ENCODE measurements around the gene RUNX1. TPM values are rescaled to one million over a fixed set of nuclear protein-coding genes. Genes with fewer than 3 reads are reported as not detected.

The RUNX1 gene
- total RNA-seq, 1 experiment from 2014 or later = 55.2 TPM

DNA sequence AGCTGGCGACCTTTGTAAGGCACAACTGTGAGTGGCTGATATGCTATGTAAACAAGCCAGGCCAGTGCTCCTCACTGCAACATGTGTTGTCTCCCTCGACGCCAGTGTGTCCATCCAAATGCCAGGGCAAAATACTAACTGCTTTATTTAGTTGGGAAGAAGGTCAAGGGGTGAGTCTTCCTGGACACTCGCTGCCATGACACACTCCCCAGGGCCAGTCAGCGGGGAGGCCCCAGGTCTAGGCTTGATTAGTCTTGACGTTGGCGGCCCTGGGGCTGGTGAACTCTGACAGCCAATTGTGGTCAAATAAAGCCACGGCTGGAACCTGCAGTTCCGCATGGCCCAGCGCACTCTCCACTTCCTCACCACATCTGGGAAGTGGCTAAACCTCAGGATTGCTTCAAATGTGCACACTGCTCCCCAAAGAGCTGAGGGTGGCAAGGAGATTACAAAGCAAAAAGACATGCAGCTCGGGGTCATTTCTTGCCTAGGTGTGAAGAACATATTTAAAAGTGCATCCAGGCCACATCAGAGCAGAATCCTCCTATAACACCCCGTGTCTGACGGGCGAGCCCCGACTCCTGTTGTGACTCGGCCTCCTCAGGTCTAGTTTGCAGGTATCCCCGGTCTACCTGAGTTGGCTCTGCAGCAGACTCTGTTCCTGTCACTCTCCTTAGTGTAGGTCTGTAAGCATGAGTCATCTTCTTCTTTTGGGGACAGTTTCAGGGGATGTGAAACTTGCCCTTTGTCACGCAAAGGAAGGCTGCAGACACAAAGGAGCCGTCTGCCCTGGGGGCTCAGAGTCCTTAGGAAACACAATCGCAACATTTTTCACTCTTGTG is 183.5 kb downstream of the RUNX1 start:
- intact Hi-C loops (cut with micrococcal nuclease) = loop anchor here (2.0 kb wide), 1 partner anchor 13 kb away; no protein-coding TSS in a partner anchor

DNA sequence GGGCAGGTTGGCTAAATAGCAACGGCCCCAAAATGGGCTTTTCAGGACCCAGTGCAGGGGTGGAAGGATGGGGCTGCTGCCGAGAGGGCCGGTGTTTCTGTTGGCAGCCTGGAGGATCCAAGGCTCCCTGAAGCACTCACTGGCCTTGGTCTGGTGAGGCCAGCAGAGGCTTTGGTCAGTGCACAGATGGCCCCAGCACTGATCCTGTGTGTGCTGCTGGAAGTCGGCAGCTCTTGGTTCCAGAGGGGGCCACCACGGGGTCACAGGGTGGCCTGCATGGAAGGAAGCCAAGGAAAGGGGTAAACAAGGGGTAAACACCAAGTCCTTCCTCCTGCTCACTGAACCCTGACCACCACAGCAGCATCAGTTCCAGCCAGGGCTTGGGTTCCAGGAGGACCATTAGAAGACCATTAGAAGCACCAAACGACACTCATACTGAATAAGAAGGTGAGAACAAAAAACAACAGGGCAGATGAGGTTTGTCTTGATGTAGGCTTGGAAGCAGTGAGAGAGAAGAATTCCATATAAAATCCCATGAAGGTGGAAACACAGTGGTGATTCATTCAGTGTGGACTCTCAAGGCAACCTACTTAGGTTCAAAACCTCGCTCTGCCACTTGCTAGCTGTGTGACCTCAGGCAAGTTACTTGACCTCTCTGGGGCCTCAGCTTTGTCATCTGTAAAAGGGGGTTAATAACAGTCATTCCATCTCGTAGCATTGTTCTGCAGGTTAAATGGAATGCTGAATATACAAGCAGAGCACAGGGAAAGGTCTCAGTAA is 184.5 kb downstream of the RUNX1 start:
- BruUV-seq (replicated peaks) = TSS peak; percentile 92
- peaks cover 50% of the 10 kb centered on the region for H3K4me1 ChIP-seq (ENCODE audit: insufficient read depth, low read length)

More for the DNA sequence above, 183.5 kb downstream of the RUNX1 start:
- no TSS peak for BruUV-seq (replicated peaks)
- Histone ChIP-seq H3F3A (ENCODE audit: low read length, unreplicated experiment) (no peaks in the 10 kb centered on the region), H3K4me3 (ENCODE audit: low read length) (no peak overlapping the region), H3K4me1 (ENCODE audit: insufficient read depth, low read length) (peaks cover 50% of the 10 kb centered on the region), H3K27me3 (ENCODE audit: low read length) (no peaks in the 10 kb centered on the region), H3K9me3 (ENCODE audit: low read length) (no peaks in the 10 kb centered on the region), H3K4me2 (ENCODE audit: low read length) (peak overlapping the region; percentile 33; the same call in 1 of the 2 replicates), H4K20me1 (ENCODE audit: low read length) (peaks cover 38% of the 10 kb centered on the region), H3K27ac (ENCODE audit: low read length) (peak overlapping the region; percentile 78), H3K79me2 (ENCODE audit: low read length) (peaks cover 99% of the 10 kb centered on the region), H3K9me2 (replicated peaks; ENCODE audit: low read length) (no peaks in the 10 kb centered on the region), H2AFZ (ENCODE audit: low read length) (no peak overlapping the region), H3K36me3 (ENCODE audit: low read depth, low read length) (peaks cover 83% of the 10 kb centered on the region), H3K9ac (ENCODE audit: low read length) (peak overlapping the region; percentile 32)
- ChIA-PET POLR2A (ENCODE audit: unreplicated experiment) (no interaction called here), CTCF (no interaction called here)
- DNase-seq (peak; percentile 64), ATAC-seq (peak; percentile 6; the same call in 1 of the 2 replicates)
- TF ChIP-seq EZH2phosphoT487 (IDR thresholded peaks at IDR 0.05; ENCODE audit: borderline replicate concordance, low read length) (no peak), EZH2 (IDR thresholded peaks at IDR 0.05; ENCODE audit: low read length, unreplicated experiment) (no peak)
- TF ChIP-seq, protein P1, sequence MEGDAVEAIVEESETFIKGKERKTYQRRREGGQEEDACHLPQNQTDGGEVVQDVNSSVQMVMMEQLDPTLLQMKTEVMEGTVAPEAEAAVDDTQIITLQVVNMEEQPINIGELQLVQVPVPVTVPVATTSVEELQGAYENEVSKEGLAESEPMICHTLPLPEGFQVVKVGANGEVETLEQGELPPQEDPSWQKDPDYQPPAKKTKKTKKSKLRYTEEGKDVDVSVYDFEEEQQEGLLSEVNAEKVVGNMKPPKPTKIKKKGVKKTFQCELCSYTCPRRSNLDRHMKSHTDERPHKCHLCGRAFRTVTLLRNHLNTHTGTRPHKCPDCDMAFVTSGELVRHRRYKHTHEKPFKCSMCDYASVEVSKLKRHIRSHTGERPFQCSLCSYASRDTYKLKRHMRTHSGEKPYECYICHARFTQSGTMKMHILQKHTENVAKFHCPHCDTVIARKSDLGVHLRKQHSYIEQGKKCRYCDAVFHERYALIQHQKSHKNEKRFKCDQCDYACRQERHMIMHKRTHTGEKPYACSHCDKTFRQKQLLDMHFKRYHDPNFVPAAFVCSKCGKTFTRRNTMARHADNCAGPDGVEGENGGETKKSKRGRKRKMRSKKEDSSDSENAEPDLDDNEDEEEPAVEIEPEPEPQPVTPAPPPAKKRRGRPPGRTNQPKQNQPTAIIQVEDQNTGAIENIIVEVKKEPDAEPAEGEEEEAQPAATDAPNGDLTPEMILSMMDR (conservative IDR thresholded peaks at IDR 0.05; ENCODE audit: low read depth, low read length) = no peak

More for the DNA sequence above, 184.5 kb downstream of the RUNX1 start:
- Histone ChIP-seq H4K20me1 (ENCODE audit: low read length) (peaks cover 46% of the 10 kb centered on the region), H3F3A (ENCODE audit: low read length, unreplicated experiment) (no peaks in the 10 kb centered on the region), H3K27me3 (ENCODE audit: low read length) (no peaks in the 10 kb centered on the region), H3K9me2 (replicated peaks; ENCODE audit: low read length) (no peaks in the 10 kb centered on the region), H3K9me3 (ENCODE audit: low read length) (no peaks in the 10 kb centered on the region), H2AFZ (ENCODE audit: low read length) (no peak overlapping the region), H3K4me3 (ENCODE audit: low read length) (peak overlapping the region; percentile 4; the same call in 1 of the 2 replicates), H3K4me2 (ENCODE audit: low read length) (peak overlapping the region; percentile 54), H3K9ac (ENCODE audit: low read length) (peak overlapping the region; percentile 36), H3K79me2 (ENCODE audit: low read length) (peaks cover 99% of the 10 kb centered on the region), H3K27ac (ENCODE audit: low read length) (peak overlapping the region; percentile 78), H3K36me3 (ENCODE audit: low read depth, low read length) (peaks cover 83% of the 10 kb centered on the region)
- DNase-seq (no peak), ATAC-seq (no peak)
- ChIA-PET CTCF (no interaction called here), POLR2A (ENCODE audit: unreplicated experiment) (no interaction called here)
- intact Hi-C loops (cut with micrococcal nuclease) = loop anchor here (1.0 to 2.0 kb wide), 2 partner anchors 14 to 18 kb away; no protein-coding TSS in a partner anchor
- no peak for TF ChIP-seq EZH2phosphoT487 (IDR thresholded peaks at IDR 0.05; ENCODE audit: borderline replicate concordance, low read length)
- TF ChIP-seq EZH2 (IDR thresholded peaks at IDR 0.05; ENCODE audit: low read length, unreplicated experiment) = no peak
- TF ChIP-seq, protein P1 (conservative IDR thresholded peaks at IDR 0.05; ENCODE audit: low read depth, low read length) = no peak
